ENCODE measurements around the gene ASB3.

The ASB3 gene

DNA sequence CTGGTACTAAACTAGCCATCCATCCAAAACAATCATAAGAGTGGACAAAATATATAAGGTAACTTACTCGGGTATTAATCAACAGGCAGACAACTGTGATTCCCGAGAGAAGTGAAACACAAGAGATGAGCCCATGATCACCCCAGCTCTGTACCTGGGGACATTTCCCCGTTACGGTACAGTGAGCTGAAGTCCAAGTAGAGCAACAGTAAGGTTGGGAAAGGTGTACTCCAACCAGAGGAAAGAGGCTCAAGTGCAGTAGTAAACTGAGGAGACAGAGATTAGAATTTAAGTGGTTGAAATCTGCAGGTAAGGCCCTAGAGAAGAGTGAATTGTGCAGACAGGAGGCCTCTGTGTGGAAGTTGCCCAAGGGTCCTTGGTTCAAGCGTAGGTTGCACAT, 49.7 kb downstream of the ASB3 start:
- TF ChIP-seq, protein P1, sequence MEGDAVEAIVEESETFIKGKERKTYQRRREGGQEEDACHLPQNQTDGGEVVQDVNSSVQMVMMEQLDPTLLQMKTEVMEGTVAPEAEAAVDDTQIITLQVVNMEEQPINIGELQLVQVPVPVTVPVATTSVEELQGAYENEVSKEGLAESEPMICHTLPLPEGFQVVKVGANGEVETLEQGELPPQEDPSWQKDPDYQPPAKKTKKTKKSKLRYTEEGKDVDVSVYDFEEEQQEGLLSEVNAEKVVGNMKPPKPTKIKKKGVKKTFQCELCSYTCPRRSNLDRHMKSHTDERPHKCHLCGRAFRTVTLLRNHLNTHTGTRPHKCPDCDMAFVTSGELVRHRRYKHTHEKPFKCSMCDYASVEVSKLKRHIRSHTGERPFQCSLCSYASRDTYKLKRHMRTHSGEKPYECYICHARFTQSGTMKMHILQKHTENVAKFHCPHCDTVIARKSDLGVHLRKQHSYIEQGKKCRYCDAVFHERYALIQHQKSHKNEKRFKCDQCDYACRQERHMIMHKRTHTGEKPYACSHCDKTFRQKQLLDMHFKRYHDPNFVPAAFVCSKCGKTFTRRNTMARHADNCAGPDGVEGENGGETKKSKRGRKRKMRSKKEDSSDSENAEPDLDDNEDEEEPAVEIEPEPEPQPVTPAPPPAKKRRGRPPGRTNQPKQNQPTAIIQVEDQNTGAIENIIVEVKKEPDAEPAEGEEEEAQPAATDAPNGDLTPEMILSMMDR (conservative IDR thresholded peaks at IDR 0.05; ENCODE audit: low read length) = no peak
- no peak for TF ChIP-seq EZH2phosphoT487 (IDR thresholded peaks at IDR 0.05; ENCODE audit: borderline replicate concordance)
- peaks cover 22% of the 10 kb centered on the region; the same call in 1 of the 2 replicates for H3K36me3 ChIP-seq (ENCODE audit: insufficient read depth, low read length)
- H3K79me2 ChIP-seq (ENCODE audit: insufficient read depth, low read length) = peaks cover 10% of the 10 kb centered on the region
- H2AFZ ChIP-seq (ENCODE audit: low read length) = no peak overlapping the region
- H3K9me2 ChIP-seq (replicated peaks; ENCODE audit: low read depth, low read length) = no peaks in the 10 kb centered on the region
- no peaks in the 10 kb centered on the region for H3F3A ChIP-seq (ENCODE audit: low read depth)
- H3K4me1 ChIP-seq (ENCODE audit: insufficient read depth, low read length, poor library complexity, severe bottlenecking) = peaks cover under 1% of the 10 kb centered on the region
- H3K27me3 ChIP-seq (ENCODE audit: insufficient read depth, low read length, poor library complexity, severe bottlenecking) = no peaks in the 10 kb centered on the region
- H3K4me3 ChIP-seq (ENCODE audit: low read length, poor library complexity, severe bottlenecking) = no peak overlapping the region
- H3K4me2 ChIP-seq (ENCODE audit: low read depth, low read length, poor library complexity, severe bottlenecking) = no peak overlapping the region
- no peak overlapping the region for H3K9ac ChIP-seq (ENCODE audit: low read depth, low read length, poor library complexity, severe bottlenecking)
- no peaks in the 10 kb centered on the region for H4K20me1 ChIP-seq (ENCODE audit: insufficient read depth, low read length, poor library complexity, severe bottlenecking)
- no peaks in the 10 kb centered on the region for H3K9me3 ChIP-seq (ENCODE audit: insufficient read depth, low read depth, low read length)

DNA sequence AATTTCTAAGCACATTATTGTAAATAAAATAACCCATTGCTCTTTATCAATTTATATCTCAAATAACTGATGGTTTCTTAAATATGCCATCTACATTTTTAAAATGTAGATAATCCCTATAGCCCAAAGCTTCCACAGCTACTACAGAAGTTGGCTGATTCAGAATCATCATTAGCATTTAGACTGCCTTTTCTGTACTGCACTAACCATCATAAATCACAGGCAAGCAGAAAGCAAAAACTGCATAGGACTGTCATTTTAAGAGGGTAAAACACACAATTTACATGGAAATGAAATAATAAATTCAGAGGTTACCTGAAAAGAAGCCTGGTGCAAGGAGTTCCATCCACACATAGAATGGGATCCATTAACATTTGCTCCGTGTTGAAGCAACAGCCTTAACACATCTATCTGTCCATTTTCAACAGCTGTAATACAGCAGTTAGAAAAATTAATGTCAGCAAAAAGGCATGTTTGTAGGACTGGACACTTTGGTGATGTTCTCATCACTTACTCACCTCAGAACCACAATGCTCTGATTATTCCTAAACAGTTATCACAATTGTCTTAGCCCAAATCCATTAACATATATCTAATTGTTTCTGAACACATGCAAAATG, 57.5 kb downstream of the ASB3 start:
- H3K9me2 ChIP-seq (replicated peaks; ENCODE audit: low read depth, low read length) = no peaks in the 10 kb centered on the region
- no peaks in the 10 kb centered on the region for H3K9me3 ChIP-seq (ENCODE audit: insufficient read depth, low read depth, low read length)
- H3K79me2 ChIP-seq (ENCODE audit: insufficient read depth, low read length) = no peaks in the 10 kb centered on the region
- no peak overlapping the region for H3K4me2 ChIP-seq (ENCODE audit: low read depth, low read length, poor library complexity, severe bottlenecking)
- H3K27me3 ChIP-seq (ENCODE audit: insufficient read depth, low read length, poor library complexity, severe bottlenecking) = no peaks in the 10 kb centered on the region
- no peaks in the 10 kb centered on the region for H3K4me1 ChIP-seq (ENCODE audit: insufficient read depth, low read length, poor library complexity, severe bottlenecking)
- TF ChIP-seq EZH2phosphoT487 (IDR thresholded peaks at IDR 0.05; ENCODE audit: borderline replicate concordance) = no peak
- TF ChIP-seq, protein P1 (conservative IDR thresholded peaks at IDR 0.05; ENCODE audit: low read length) = no peak
- no peaks in the 10 kb centered on the region for H3F3A ChIP-seq (ENCODE audit: low read depth)
- no peak overlapping the region for H3K4me3 ChIP-seq (ENCODE audit: low read length, poor library complexity, severe bottlenecking)
- no peak overlapping the region for H2AFZ ChIP-seq (ENCODE audit: low read length)
- peaks cover 25% of the 10 kb centered on the region; the same call in 1 of the 2 replicates for H3K36me3 ChIP-seq (ENCODE audit: insufficient read depth, low read length)
- no peak overlapping the region for H3K9ac ChIP-seq (ENCODE audit: low read depth, low read length, poor library complexity, severe bottlenecking)
- H4K20me1 ChIP-seq (ENCODE audit: insufficient read depth, low read length, poor library complexity, severe bottlenecking) = no peaks in the 10 kb centered on the region

DNA sequence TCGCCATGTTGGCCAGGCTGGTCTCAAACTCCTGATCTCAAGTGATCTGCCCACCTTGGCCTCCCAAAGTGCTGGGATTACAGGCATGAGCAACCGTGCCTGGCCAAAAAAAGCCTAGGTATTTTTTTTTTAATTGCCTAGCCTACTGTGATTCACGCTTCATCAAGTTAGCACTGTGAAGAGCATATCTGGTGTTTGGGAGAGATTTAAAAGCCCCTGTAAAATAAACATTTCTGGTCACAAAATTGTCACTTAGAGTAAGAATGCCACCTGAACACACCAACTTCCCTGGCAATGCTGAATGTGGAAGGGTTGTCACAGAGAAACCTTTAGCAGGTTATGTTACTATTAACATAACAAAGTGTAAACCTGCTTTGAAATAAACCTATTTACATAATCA, 58.8 kb downstream of the ASB3 start:
- no peaks in the 10 kb centered on the region for H3F3A ChIP-seq (ENCODE audit: low read depth)
- H3K9me2 ChIP-seq (replicated peaks; ENCODE audit: low read depth, low read length) = no peaks in the 10 kb centered on the region
- H4K20me1 ChIP-seq (ENCODE audit: insufficient read depth, low read length, poor library complexity, severe bottlenecking) = no peaks in the 10 kb centered on the region
- TF ChIP-seq, protein P1 (conservative IDR thresholded peaks at IDR 0.05; ENCODE audit: low read length) = no peak
- no peak for TF ChIP-seq EZH2phosphoT487 (IDR thresholded peaks at IDR 0.05; ENCODE audit: borderline replicate concordance)
- H3K9me3 ChIP-seq (ENCODE audit: insufficient read depth, low read depth, low read length) = no peaks in the 10 kb centered on the region
- H2AFZ ChIP-seq (ENCODE audit: low read length) = no peak overlapping the region
- H3K36me3 ChIP-seq (ENCODE audit: insufficient read depth, low read length) = peaks cover 25% of the 10 kb centered on the region; the same call in 1 of the 2 replicates
- H3K4me2 ChIP-seq (ENCODE audit: low read depth, low read length, poor library complexity, severe bottlenecking) = no peak overlapping the region
- H3K9ac ChIP-seq (ENCODE audit: low read depth, low read length, poor library complexity, severe bottlenecking) = no peak overlapping the region
- H3K4me3 ChIP-seq (ENCODE audit: low read length, poor library complexity, severe bottlenecking) = no peak overlapping the region
- no peaks in the 10 kb centered on the region for H3K27me3 ChIP-seq (ENCODE audit: insufficient read depth, low read length, poor library complexity, severe bottlenecking)
- H3K4me1 ChIP-seq (ENCODE audit: insufficient read depth, low read length, poor library complexity, severe bottlenecking) = no peaks in the 10 kb centered on the region
- no peaks in the 10 kb centered on the region for H3K79me2 ChIP-seq (ENCODE audit: insufficient read depth, low read length)
